ENCODE measurements around the gene MYZAP. TPM values are rescaled to one million over a fixed set of nuclear protein-coding genes. Genes with fewer than 3 reads are reported as not detected.

Gene MYZAP
- total RNA-seq, 2 experiments from 2014 or later, result not detected

- ChIA-PET CTCF (interaction anchor here (1.4 kb wide), 1 partner anchor 124 kb away, joined by 3 read pairs; no protein-coding TSS in a partner anchor), POLR2A (no interaction called here)
Observed at GRCh38 chr15:57684491-57685151, 92.9 kb downstream of the MYZAP start.

GRCh38 chr15:57685306-57686095, 93.8 kb downstream of the MYZAP start:
- CTCF ChIA-PET, result no interaction called here
- POLR2A ChIA-PET, result no interaction called here

GRCh38 chr15:57686657-57687056, 95.0 kb downstream of the MYZAP start:
- CTCF ChIA-PET, result no interaction called here
- POLR2A ChIA-PET, result no interaction called here

GRCh38 chr15:57690341-57690966, 98.8 kb downstream of the MYZAP start:
- POLR2A ChIA-PET, result no interaction called here
- CTCF ChIA-PET, result no interaction called here

- POLR2A ChIA-PET, result no interaction called here
- CTCF ChIA-PET, result no interaction called here
Observed at GRCh38 chr15:57691082-57691481, 99.4 kb downstream of the MYZAP start.

- ChIA-PET POLR2A (no interaction called here), CTCF (no interaction called here)
Observed at GRCh38 chr15:57692709-57693108, 101.0 kb downstream of the MYZAP start.

GRCh38 chr15:57694279-57694678, 102.6 kb downstream of the MYZAP start:
- ChIA-PET POLR2A (no interaction called here), CTCF (no interaction called here)

- CTCF ChIA-PET, result no interaction called here
- POLR2A ChIA-PET, result no interaction called here
Observed at GRCh38 chr15:57696146-57696545, 104.4 kb downstream of the MYZAP start.

- POLR2A ChIA-PET, result no interaction called here
- CTCF ChIA-PET, result no interaction called here
Observed at GRCh38 chr15:57697588-57697987, 105.9 kb downstream of the MYZAP start.

GRCh38 chr15:57698243-57698642, 106.5 kb downstream of the MYZAP start:
- CTCF ChIA-PET, result no interaction called here

GRCh38 chr15:57698991-57699390, 107.3 kb downstream of the MYZAP start:
- CTCF ChIA-PET, result no interaction called here
- POLR2A ChIA-PET, result no interaction called here

More at GRCh38 chr15:57698243-57698642, 106.5 kb downstream of the MYZAP start:
- POLR2A ChIA-PET, result no interaction called here

GRCh38 chr15:57703387-57703786, 111.7 kb downstream of the MYZAP start:
- POLR2A ChIA-PET, result no interaction called here
- CTCF ChIA-PET, result no interaction called here

GRCh38 chr15:57704441-57704840, 112.7 kb downstream of the MYZAP start:
- CTCF ChIA-PET, result no interaction called here
- POLR2A ChIA-PET, result no interaction called here

- ChIA-PET CTCF (interaction anchor here (1.0 to 1.5 kb wide), 3 partner anchors 27 to 146 kb away, joined by 4 to 6 read pairs (median 4); no protein-coding TSS in a partner anchor), POLR2A (no interaction called here)
Observed at GRCh38 chr15:57705746-57706404, 114.2 kb downstream of the MYZAP start.

GRCh38 chr15:57706405-57707209, 114.9 kb downstream of the MYZAP start, which contains the start of gene POLR2M:
TSS of gene POLR2M (plus strand) at chr15:57706714. CDS start at chr15:57706843, 129 bp downstream.
- ChIA-PET CTCF (interaction anchor here (1.0 to 1.5 kb wide), 4 partner anchors 26 to 147 kb away, joined by 3 to 6 read pairs (median 4); no protein-coding TSS in a partner anchor), POLR2A (interaction anchor here (0.7 to 1.0 kb wide), 3 partner anchors 14 to 146 kb away, joined by 3 to 5 read pairs (median 3); no protein-coding TSS in a partner anchor)

GRCh38 chr15:57708047-57708446, 116.3 kb downstream of the MYZAP start:
- ChIA-PET CTCF (no interaction called here), POLR2A (no interaction called here)

- ChIA-PET POLR2A (no interaction called here), CTCF (no interaction called here)
Observed at GRCh38 chr15:57718309-57718708, 126.6 kb downstream of the MYZAP start.

GRCh38 chr15:57720867-57721266, 129.2 kb downstream of the MYZAP start:
- ChIA-PET POLR2A (interaction anchor here (0.9 kb wide), 1 partner anchor 14 kb away, joined by 3 read pairs; no protein-coding TSS in a partner anchor), CTCF (no interaction called here)

GRCh38 chr15:57726411-57726810, 134.7 kb downstream of the MYZAP start:
- ChIA-PET CTCF (no interaction called here), POLR2A (no interaction called here)
